Measurements from ENCODE around the gene TRAPPC2. TPM values are rescaled to one million over a fixed set of nuclear protein-coding genes. Genes with fewer than 3 reads are reported as not detected.

Gene TRAPPC2
- total and polyA plus RNA-seq, 3 donors from 2014 or later, result 7.1 to 9.7 (median 8.7) TPM

DNA sequence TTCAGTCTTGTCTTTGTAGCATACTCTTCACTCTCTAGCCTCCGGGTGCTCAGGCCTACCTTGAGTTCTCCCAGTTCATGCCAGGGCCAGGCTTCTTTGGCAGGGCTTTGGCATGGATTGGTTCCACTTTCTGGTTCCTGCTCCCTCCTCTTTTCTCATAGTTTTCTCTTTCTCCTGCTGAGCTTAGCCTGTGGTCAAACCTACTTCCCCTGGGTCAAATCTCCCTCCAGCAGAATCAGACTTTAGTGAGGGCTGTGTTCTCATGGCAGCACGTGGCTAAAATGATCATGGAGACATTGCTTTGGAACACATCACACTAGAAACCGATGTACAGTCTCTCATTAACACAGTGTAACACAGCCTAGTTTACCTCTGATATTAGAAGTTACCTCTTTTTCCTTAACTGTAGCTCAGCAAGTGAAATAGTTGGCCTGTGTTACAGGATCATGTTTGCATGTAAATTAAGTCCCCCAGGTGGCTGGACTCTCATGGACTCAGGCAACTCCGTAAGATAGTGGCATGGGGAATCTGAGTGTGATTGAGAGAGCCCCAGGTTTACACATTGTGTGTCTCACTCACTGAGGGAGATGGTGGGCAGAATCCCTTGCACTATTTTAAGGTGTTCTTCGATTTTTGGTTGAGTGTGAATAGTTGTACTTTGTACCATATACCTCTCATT lies 32.2 kb downstream of the TRAPPC2 start:
- intact Hi-C loops (cut with DNase I; ENCODE audit: low total_unique reads), result no loop called here
- no peak for DNase-seq
- no peaks in the 10 kb centered on the region for H3K36me3 ChIP-seq (ENCODE audit: low read depth, missing control alignments)
- no peaks in the 10 kb centered on the region for H3K27me3 ChIP-seq
- H3K27ac ChIP-seq, result no peak overlapping the region
- no peaks in the 10 kb centered on the region for H3K9me3 ChIP-seq
- no peaks in the 10 kb centered on the region for H3K4me1 ChIP-seq
- WGBS, 2 donors, result 87 to 90% methylated on average over 5 of the region's 5 CpGs
- no peak for TF ChIP-seq POLR2A (IDR thresholded peaks at IDR 0.05)
- TF ChIP-seq, protein P1, sequence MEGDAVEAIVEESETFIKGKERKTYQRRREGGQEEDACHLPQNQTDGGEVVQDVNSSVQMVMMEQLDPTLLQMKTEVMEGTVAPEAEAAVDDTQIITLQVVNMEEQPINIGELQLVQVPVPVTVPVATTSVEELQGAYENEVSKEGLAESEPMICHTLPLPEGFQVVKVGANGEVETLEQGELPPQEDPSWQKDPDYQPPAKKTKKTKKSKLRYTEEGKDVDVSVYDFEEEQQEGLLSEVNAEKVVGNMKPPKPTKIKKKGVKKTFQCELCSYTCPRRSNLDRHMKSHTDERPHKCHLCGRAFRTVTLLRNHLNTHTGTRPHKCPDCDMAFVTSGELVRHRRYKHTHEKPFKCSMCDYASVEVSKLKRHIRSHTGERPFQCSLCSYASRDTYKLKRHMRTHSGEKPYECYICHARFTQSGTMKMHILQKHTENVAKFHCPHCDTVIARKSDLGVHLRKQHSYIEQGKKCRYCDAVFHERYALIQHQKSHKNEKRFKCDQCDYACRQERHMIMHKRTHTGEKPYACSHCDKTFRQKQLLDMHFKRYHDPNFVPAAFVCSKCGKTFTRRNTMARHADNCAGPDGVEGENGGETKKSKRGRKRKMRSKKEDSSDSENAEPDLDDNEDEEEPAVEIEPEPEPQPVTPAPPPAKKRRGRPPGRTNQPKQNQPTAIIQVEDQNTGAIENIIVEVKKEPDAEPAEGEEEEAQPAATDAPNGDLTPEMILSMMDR (IDR thresholded peaks at IDR 0.05), result no peak
- H3K4me3 ChIP-seq, result no peak overlapping the region

DNA sequence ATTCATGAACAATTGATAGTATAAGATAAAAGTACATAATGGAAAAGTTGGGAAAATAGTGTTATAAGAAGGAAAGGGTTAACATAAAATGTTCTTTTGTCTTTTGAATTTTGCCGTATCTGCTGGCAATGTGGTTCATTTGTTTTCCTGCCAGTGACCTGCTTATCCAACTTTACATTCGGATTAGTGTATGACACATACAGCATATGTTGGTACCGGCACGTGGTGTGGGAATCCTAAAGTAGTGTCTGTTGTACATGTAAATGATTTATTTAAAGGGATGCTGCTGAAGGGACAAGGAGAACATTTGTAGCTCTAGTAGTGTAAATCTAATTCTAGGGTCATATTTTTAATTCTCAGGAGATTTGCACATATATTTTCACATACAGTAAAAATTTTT lies 34.0 kb downstream of the TRAPPC2 start:
- no peaks in the 10 kb centered on the region for H3K9me3 ChIP-seq
- H3K27me3 ChIP-seq, result no peaks in the 10 kb centered on the region
- 58 to 60% methylated on average over 4 of the region's 4 CpGs for WGBS, 2 donors
- no peak for TF ChIP-seq POLR2A (IDR thresholded peaks at IDR 0.05)
- TF ChIP-seq, protein P1 (IDR thresholded peaks at IDR 0.05), result no peak
- H3K4me1 ChIP-seq, result no peaks in the 10 kb centered on the region
- DNase-seq, result no peak
- H3K27ac ChIP-seq, result no peak overlapping the region
- intact Hi-C loops (cut with DNase I; ENCODE audit: low total_unique reads), result no loop called here
- no peaks in the 10 kb centered on the region for H3K36me3 ChIP-seq (ENCODE audit: low read depth, missing control alignments)
- H3K4me3 ChIP-seq, result no peak overlapping the region

DNA sequence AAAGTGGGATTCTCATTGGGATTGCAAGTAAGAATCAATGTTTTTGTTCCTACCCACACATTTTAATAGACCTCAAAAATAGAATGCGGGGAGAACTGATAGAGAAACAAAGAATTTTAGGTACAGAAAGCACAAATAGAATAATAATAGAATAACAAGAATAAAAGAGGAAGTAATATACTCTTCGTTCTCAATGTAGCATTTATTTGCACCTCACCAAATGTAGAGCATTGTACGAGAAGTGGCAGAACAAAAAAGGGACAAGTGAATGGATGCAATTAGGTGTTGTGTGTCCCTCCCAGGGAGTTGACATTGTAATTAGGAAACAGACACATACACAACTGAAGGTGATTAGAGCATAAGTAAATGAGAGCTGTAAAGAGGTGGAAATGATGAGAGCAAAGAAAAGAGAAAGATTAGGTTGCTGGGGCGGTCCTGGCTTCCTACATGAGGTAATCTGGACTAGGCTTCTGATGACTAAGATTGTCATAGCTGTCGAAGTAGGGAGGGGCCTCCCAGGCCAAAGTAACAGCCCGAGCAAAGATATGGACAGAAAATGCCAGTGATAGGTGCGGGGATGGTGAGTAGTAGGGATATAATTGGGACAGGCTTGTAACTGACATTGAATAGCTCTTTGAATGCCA lies 35.1 kb downstream of the TRAPPC2 start:
- DNase-seq, result no peak

DNA sequence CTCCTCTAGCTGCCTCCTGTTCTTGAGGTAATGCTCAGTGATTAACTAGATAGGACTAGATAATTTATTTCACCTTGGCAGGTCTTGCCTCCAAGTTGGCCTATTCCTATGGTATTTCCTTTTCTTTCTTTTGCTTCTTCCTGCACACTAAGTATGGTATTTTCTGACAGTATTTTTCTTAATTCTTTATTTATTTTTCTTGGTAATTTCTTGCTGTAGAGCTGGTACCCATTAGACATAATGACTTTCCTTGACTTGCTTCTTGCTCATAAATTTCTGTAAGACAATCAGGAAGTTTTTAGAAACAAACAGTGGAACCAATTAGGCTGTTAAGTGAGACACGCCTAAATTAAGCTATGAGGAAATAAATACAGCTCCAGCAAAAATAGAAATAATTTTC lies 36.0 kb downstream of the TRAPPC2 start:
- H3K27ac ChIP-seq, result no peak overlapping the region
- 47 to 75% methylated on average over 1 of the region's 1 CpG for WGBS, 2 donors
- intact Hi-C loops (cut with DNase I; ENCODE audit: low total_unique reads), result no loop called here
- H3K9me3 ChIP-seq, result no peaks in the 10 kb centered on the region
- no peak for DNase-seq
- no peak overlapping the region for H3K4me3 ChIP-seq
- H3K4me1 ChIP-seq, result no peaks in the 10 kb centered on the region
- TF ChIP-seq, protein P1 (IDR thresholded peaks at IDR 0.05), result no peak
- TF ChIP-seq POLR2A (IDR thresholded peaks at IDR 0.05), result no peak
- H3K36me3 ChIP-seq (ENCODE audit: low read depth, missing control alignments), result no peaks in the 10 kb centered on the region
- no peaks in the 10 kb centered on the region for H3K27me3 ChIP-seq

More for the DNA sequence above, 35.1 kb downstream of the TRAPPC2 start:
- intact Hi-C loops (cut with DNase I; ENCODE audit: low total_unique reads), result no loop called here
- H3K9me3 ChIP-seq, result no peaks in the 10 kb centered on the region
- H3K27ac ChIP-seq, result no peak overlapping the region
- H3K27me3 ChIP-seq, result no peaks in the 10 kb centered on the region
- H3K4me1 ChIP-seq, result no peaks in the 10 kb centered on the region
- 54 to 68% methylated on average over 7 of the region's 7 CpGs for WGBS, 2 donors
- H3K36me3 ChIP-seq (ENCODE audit: low read depth, missing control alignments), result no peaks in the 10 kb centered on the region
- no peak overlapping the region for H3K4me3 ChIP-seq
- TF ChIP-seq, protein P1 (IDR thresholded peaks at IDR 0.05), result no peak
- no peak for TF ChIP-seq POLR2A (IDR thresholded peaks at IDR 0.05)

Measured in testis (tissue), 3 donors.